T-helper 2 cell treated with Interferon-gamma antibody and Interleukin-4, amounts not matched to agents 5 μg/mL and 100 μg/mL, for 36 hours (primary cell): ENCODE results near the gene CCDC184.
"Not testable (repeated sequence)": the region's sequence is repeated elsewhere in the genome, so short reads cannot be mapped to it uniquely, and the experiment has no call there.

ENCODE experiments used
- DNase-seq: peaks from one replicate; pipeline ENCODE4 v3.0.0; 2021; ENCODE audit warnings: low spot score
- H3K27ac Mint-ChIP-seq: one replicate; pipeline ENCODE4 v1.8.0; 2021; ENCODE audit warnings: mild to moderate bottlenecking, mixed read lengths
- H3K27me3 Mint-ChIP-seq: one replicate; pipeline ENCODE4 v1.8.0; 2021; ENCODE audit warnings: low read depth, mixed read lengths
- H3K36me3 Mint-ChIP-seq: one replicate; pipeline ENCODE4 v1.8.0; 2021; ENCODE audit warnings: low read depth, mixed read lengths
- H3K4me1 Mint-ChIP-seq: one replicate; pipeline ENCODE4 v1.8.0; 2021; ENCODE audit warnings: low read depth, mixed read lengths
- H3K4me3 Mint-ChIP-seq: one replicate; pipeline ENCODE4 v1.8.0; 2022; ENCODE audit warnings: mild to moderate bottlenecking, moderate library complexity, mixed read lengths
- H3K9me3 Mint-ChIP-seq: one replicate; pipeline ENCODE4 v1.8.0; 2021; ENCODE audit warnings: mixed read lengths

Gene CCDC184

GRCh38 chr12:48201516-48201915 lies 18.1 kb downstream of the CCDC184 start:
- no peak overlapping the region for H3K4me3 Mint-ChIP-seq
- no peak overlapping the region for H3K27ac Mint-ChIP-seq
- peaks cover 32% of the 10 kb centered on the region for H3K4me1 Mint-ChIP-seq

GRCh38 chr12:48202766-48203165 lies 19.3 kb downstream of the CCDC184 start:
- H3K4me1 Mint-ChIP-seq, result peaks cover 25% of the 10 kb centered on the region
- peaks cover 43% of the 10 kb centered on the region for H3K9me3 Mint-ChIP-seq
- no peak for DNase-seq
- H3K36me3 Mint-ChIP-seq, result peaks cover 43% of the 10 kb centered on the region
- H3K4me3 Mint-ChIP-seq, result no peak overlapping the region
- no peaks in the 10 kb centered on the region for H3K27me3 Mint-ChIP-seq
- H3K27ac Mint-ChIP-seq, result no peak overlapping the region

More at GRCh38 chr12:48201516-48201915, 18.1 kb downstream of the CCDC184 start:
- Mint-ChIP-seq H3K27me3 (no peaks in the 10 kb centered on the region), H3K36me3 (peaks cover 39% of the 10 kb centered on the region), H3K9me3 (peaks cover 35% of the 10 kb centered on the region)
- no peak for DNase-seq

- no peak for DNase-seq
- Mint-ChIP-seq H3K36me3 (peaks cover 43% of the 10 kb centered on the region), H3K27me3 (no peaks in the 10 kb centered on the region), H3K4me1 (peaks cover 25% of the 10 kb centered on the region), H3K9me3 (peaks cover 43% of the 10 kb centered on the region), H3K27ac (no peak within 1 kb of the TSS), H3K4me3 (no peak within 1 kb of the TSS)
Observed at GRCh38 chr12:48203192-48203591, 19.7 kb downstream of the CCDC184 start, which contains the start of gene OR10AD1. Gene OR10AD1 (minus strand): TSS chr12:48203292. CDS start chr12:48203292, 0 bp downstream.

- H3K4me3 Mint-ChIP-seq, DNase-seq, H3K4me1 Mint-ChIP-seq, H3K27ac Mint-ChIP-seq: not testable (repeated sequence)
- Mint-ChIP-seq H3K9me3 (peaks cover 21% of the 10 kb centered on the region), H3K36me3 (peaks cover 14% of the 10 kb centered on the region), H3K27me3 (peaks cover 15% of the 10 kb centered on the region)
Observed at GRCh38 chr12:48209495-48209894, 26.1 kb downstream of the CCDC184 start.

GRCh38 chr12:48216785-48217184 lies 33.3 kb downstream of the CCDC184 start:
- Mint-ChIP-seq H3K27ac (no peak overlapping the region), H3K9me3 (no peaks in the 10 kb centered on the region)
- DNase-seq, result no peak

GRCh38 chr12:48219631-48220030 lies 36.2 kb downstream of the CCDC184 start:
- Mint-ChIP-seq H3K9me3 (no peaks in the 10 kb centered on the region), H3K4me3 (no peak overlapping the region), H3K36me3 (no peaks in the 10 kb centered on the region), H3K27me3 (peaks cover 12% of the 10 kb centered on the region), H3K4me1 (no peaks in the 10 kb centered on the region), H3K27ac (no peak overlapping the region)
- DNase-seq, result no peak

More at GRCh38 chr12:48216785-48217184, 33.3 kb downstream of the CCDC184 start:
- H3K27me3 Mint-ChIP-seq, result peaks cover 13% of the 10 kb centered on the region
- no peak overlapping the region for H3K4me3 Mint-ChIP-seq
- no peaks in the 10 kb centered on the region for H3K4me1 Mint-ChIP-seq
- no peaks in the 10 kb centered on the region for H3K36me3 Mint-ChIP-seq

GRCh38 chr12:48220701-48221100 lies 37.3 kb downstream of the CCDC184 start:
- Mint-ChIP-seq H3K4me1 (no peaks in the 10 kb centered on the region), H3K4me3 (no peak overlapping the region), H3K36me3 (no peaks in the 10 kb centered on the region), H3K9me3 (no peaks in the 10 kb centered on the region), H3K27me3 (peaks cover 12% of the 10 kb centered on the region), H3K27ac (no peak overlapping the region)
- DNase-seq, result no peak

GRCh38 chr12:48221645-48222044 lies 38.2 kb downstream of the CCDC184 start:
- Mint-ChIP-seq H3K9me3 (no peaks in the 10 kb centered on the region), H3K27me3 (peaks cover 16% of the 10 kb centered on the region), H3K36me3 (no peaks in the 10 kb centered on the region)

GRCh38 chr12:48224533-48224932 lies 41.1 kb downstream of the CCDC184 start:
- H3K9me3 Mint-ChIP-seq, DNase-seq, H3K36me3 Mint-ChIP-seq, H3K4me3 Mint-ChIP-seq, H3K4me1 Mint-ChIP-seq, H3K27ac Mint-ChIP-seq: not testable (repeated sequence)
- H3K27me3 Mint-ChIP-seq, result peaks cover 16% of the 10 kb centered on the region

More at GRCh38 chr12:48221645-48222044, 38.2 kb downstream of the CCDC184 start:
- H3K4me3 Mint-ChIP-seq, result no peak overlapping the region
- no peak overlapping the region for H3K27ac Mint-ChIP-seq
- no peaks in the 10 kb centered on the region for H3K4me1 Mint-ChIP-seq
- DNase-seq, result no peak

- not testable (repeated sequence) for H3K27ac Mint-ChIP-seq, H3K27me3 Mint-ChIP-seq, H3K4me3 Mint-ChIP-seq, H3K36me3 Mint-ChIP-seq, DNase-seq, H3K4me1 Mint-ChIP-seq
- peaks cover 14% of the 10 kb centered on the region for H3K9me3 Mint-ChIP-seq
Observed at GRCh38 chr12:48231169-48231958, 47.9 kb downstream of the CCDC184 start.
